Left lung (tissue), 10 donors: ENCODE results near the gene ARRDC5. TPM values are rescaled to one million over a fixed set of nuclear protein-coding genes. Genes with fewer than 3 reads are reported as not detected.

Experiments
- ATAC-seq: fragments of 200-7000 bp; cut with Tn5 transposase; one replicate; pipeline ENCODE4 v1.9.1; 2020; ENCODE audit warnings: moderate library complexity
- DNase-seq, 4 donors: peaks; one replicate each; pipeline ENCODE4 v3.0.0-alpha.2; 2013 to 2020
- H3K27ac ChIP-seq, 2 donors: fragments of 200-600 bp; sonication (generic) in 1 of 2; one replicate each; pipeline versions ENCODE4 v1.5.0 to v1.8.0; 2020 to 2021
- H3K27me3 ChIP-seq, 2 donors: fragments of 200-600 bp; sonication (generic) in 1 of 2; one replicate each; pipeline versions ENCODE4 v1.5.0 to v1.8.0; 2020 to 2021
- H3K36me3 ChIP-seq, 2 donors: fragments of 200-600 bp; sonication (generic) in 1 of 2; one replicate each; pipeline versions ENCODE4 v1.5.0 to v1.8.0; 2020 to 2021
- H3K4me1 ChIP-seq, 2 donors: fragments of 200-600 bp; one replicate each; pipeline ENCODE4 v1.8.0; 2021
- H3K4me3 ChIP-seq, 2 donors: fragments of 200-600 bp; sonication (generic) in 1 of 2; one replicate each; pipeline versions ENCODE4 v1.5.0 to v1.8.0; 2020 to 2021; ENCODE audit warnings: mild to moderate bottlenecking in 1 of 2
- H3K9me3 ChIP-seq, 2 donors: fragments of 200-600 bp; sonication (generic) in 1 of 2; one replicate each; pipeline versions ENCODE4 v1.5.0 to v1.8.0; 2020 to 2021
- intact Hi-C, 2 donors: fragments of 100-400 bp; cut with DNase I; formaldehyde crosslinking; loops; one replicate each; pipeline versions ENCODE4 v1.11.2 to v1.14.2; 2022
- polyA plus RNA-seq, 6 donors: library from polyadenylated mRNA; unstranded; fragments of 120-200 nt; gene quantifications; one replicate each; pipeline ENCODE4 v1.2.1, GENCODE V29; 2013; ENCODE audit not compliant: insufficient read length in 6 of 6
- total RNA-seq, 2 donors: library from RNA; stranded (reverse); fragmentation: NEBNext Ultra II Directional; extraction: Animal tissue kit (Norgen Biotek cat#: 25700); gene quantifications; one replicate each; pipeline ENCODE4 v1.2.1, GENCODE V29; 2021
- TF ChIP-seq, protein P1 (sequence below), 2 donors: fragments of 200-600 bp; sonication (generic) in 1 of 2; IDR thresholded peaks; one replicate each; pipeline versions ENCODE4 v1.5.0 to v1.8.0; 2021; ENCODE audit warnings: antibody characterized with exemption in 2 of 2
- donor health status: DM: no; HTN: yes; CAD: no.
- donor health status: DM: no; HTN: no; CAD: no.

ARRDC5 gene
- total and polyA plus RNA-seq, 8 donors = 0.08 to 0.81 (median 0.22) TPM; not detected in 4

DNA sequence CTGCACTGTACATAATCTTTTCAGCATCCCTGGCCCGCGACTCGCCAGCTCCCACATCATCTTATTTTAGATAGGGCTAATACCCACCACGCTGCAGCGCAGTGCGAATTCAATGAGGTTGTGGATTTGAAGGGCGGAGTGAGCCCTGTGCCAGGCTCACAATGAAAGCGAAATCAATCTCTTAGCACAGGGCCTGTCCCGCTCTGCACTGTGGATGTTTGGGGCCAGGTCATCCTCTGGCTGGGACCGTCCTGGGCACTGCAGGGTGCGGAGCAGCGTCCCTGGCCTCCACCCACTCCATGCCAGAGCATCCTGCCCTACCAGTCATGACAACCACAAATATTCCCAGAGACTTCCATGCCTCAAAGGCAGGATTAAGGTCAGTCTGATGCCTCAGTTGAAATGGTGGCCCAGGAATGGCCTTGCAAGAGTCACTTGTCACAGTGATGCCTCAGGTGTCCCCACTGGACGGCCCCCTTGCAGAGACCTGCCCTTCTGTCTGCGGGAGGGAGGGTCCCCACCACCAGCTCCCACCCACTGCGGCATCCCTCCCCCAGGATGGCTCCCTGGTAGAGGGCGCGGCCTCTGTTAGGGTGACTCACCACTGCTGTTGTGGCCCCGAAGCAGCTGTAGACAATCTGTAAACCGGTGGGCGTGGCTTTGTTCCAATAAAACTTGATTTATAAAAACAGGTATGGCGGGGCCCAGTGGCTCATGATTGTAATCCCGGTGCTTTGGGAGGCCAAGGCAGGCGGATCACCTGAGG, 12.2 kb upstream of the ARRDC5 start:
- TF ChIP-seq, protein P1, sequence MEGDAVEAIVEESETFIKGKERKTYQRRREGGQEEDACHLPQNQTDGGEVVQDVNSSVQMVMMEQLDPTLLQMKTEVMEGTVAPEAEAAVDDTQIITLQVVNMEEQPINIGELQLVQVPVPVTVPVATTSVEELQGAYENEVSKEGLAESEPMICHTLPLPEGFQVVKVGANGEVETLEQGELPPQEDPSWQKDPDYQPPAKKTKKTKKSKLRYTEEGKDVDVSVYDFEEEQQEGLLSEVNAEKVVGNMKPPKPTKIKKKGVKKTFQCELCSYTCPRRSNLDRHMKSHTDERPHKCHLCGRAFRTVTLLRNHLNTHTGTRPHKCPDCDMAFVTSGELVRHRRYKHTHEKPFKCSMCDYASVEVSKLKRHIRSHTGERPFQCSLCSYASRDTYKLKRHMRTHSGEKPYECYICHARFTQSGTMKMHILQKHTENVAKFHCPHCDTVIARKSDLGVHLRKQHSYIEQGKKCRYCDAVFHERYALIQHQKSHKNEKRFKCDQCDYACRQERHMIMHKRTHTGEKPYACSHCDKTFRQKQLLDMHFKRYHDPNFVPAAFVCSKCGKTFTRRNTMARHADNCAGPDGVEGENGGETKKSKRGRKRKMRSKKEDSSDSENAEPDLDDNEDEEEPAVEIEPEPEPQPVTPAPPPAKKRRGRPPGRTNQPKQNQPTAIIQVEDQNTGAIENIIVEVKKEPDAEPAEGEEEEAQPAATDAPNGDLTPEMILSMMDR (IDR thresholded peaks at IDR 0.05) = no peak
- ATAC-seq (no peak), DNase-seq (peak in 2 of 4 donors; percentile 43 to 83)
- Histone ChIP-seq H3K27me3 (no peaks in the 10 kb centered on the region), H3K36me3 (no peaks in the 10 kb centered on the region), H3K27ac (peak overlapping the region; percentile 48 to 88), H3K4me1 (peaks cover 9 to 56% of the 10 kb centered on the region in 2 donors), H3K4me3 (peak overlapping the region in 1 of 2 donors; percentile 48), H3K9me3 (no peaks in the 10 kb centered on the region)
- intact Hi-C loops = no loop called here

DNA sequence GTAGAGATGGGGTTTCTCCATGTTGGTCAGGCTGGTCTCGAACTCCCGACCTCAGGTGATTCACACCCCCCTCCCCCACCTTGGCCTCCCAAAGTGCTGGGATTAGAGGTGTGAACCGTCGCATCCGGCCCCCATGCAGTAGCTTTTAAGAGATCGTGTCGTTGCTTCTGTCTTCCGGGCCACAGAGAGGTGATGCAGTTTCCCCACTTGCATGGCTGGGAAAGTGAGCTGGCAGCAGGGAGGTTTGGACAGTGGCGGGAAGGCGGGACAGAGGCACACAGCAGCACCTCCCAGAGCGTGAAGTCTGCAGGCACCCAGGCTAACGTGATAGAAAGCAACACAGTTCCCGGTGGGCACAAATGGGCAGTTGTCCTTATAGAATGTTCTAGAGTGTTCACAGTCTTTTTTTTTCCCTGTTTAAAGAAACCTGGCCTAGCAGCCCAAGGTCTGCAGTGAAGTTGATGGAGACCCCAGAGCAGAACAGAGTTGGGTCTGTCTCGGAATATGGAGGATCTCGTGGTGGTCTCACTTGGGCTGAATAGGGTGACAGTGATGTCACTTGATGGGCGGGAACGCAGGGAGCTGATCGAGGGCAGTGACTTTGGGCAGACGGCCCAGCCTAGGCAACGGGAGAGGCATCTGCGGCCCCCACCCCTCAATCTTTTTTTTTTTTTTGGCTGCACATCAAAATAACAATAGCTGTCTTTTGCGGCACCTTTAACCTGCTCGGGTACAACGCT, 11.5 kb upstream of the ARRDC5 start:
- no peaks in the 10 kb centered on the region for H3K36me3 ChIP-seq
- H3K9me3 ChIP-seq = no peaks in the 10 kb centered on the region
- peak overlapping the region in 1 of 2 donors; percentile 48 for H3K4me3 ChIP-seq
- intact Hi-C loops = no loop called here
- DNase-seq = no peak
- H3K27me3 ChIP-seq = peaks cover 0 to 6% of the 10 kb centered on the region in 2 donors
- H3K27ac ChIP-seq = peak overlapping the region in 1 of 2 donors; percentile 88
- TF ChIP-seq, protein P1 (IDR thresholded peaks at IDR 0.05) = no peak
- H3K4me1 ChIP-seq = peaks cover 11 to 62% of the 10 kb centered on the region in 2 donors
- no peak for ATAC-seq

GRCh38 chr19:4911786-4912672, 9.3 kb upstream of the ARRDC5 start:
- peaks cover 12 to 68% of the 10 kb centered on the region in 2 donors for H3K4me1 ChIP-seq
- peak; percentile 61 to 85 (median 70) for DNase-seq
- peaks cover 0 to 15% of the 10 kb centered on the region in 2 donors for H3K27me3 ChIP-seq
- intact Hi-C loops = loop anchor here in 1 of 2 donors (2.0 kb wide), 1 partner anchor 47 kb away; no protein-coding TSS in a partner anchor
- peak; percentile 76 for ATAC-seq
- peak overlapping the region in 1 of 2 donors; percentile 63 for H3K4me3 ChIP-seq
- no peaks in the 10 kb centered on the region for H3K9me3 ChIP-seq
- peak overlapping the region; percentile 60 to 65 for H3K27ac ChIP-seq
- TF ChIP-seq, protein P1 (IDR thresholded peaks at IDR 0.05) = peak; percentile 45 to 55
- no peaks in the 10 kb centered on the region for H3K36me3 ChIP-seq

DNA sequence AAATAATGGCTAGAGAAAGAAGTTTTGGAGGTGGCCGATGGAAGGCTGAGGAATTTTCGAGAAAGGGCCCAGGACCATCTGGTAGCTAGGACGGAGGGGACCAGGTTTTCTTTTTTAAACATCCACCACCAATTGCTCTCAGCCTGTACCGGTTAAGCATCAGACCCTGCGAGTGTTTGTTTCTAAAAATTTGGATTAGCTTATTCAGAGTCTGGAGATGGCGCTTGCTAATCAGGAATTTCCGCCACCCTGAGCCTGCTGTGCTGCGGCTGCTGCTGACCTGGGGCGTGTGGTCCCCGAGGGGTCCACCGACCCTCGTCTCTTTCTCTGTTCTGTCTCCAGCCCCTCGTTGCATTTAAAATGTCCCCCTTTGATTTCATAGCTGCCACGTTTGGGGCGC, 8.6 kb upstream of the ARRDC5 start:
- no peak for ATAC-seq
- TF ChIP-seq, protein P1 (IDR thresholded peaks at IDR 0.05) = no peak
- intact Hi-C loops = loop anchor here in 1 of 2 donors (2.0 kb wide), 1 partner anchor 47 kb away; no protein-coding TSS in a partner anchor
- H3K36me3 ChIP-seq = no peaks in the 10 kb centered on the region
- H3K27me3 ChIP-seq = peaks cover 0 to 15% of the 10 kb centered on the region in 2 donors
- H3K4me3 ChIP-seq = peak overlapping the region in 1 of 2 donors; percentile 63
- peak overlapping the region; percentile 60 to 65 for H3K27ac ChIP-seq
- no peak for DNase-seq
- no peaks in the 10 kb centered on the region for H3K9me3 ChIP-seq
- H3K4me1 ChIP-seq = peaks cover 12 to 67% of the 10 kb centered on the region in 2 donors
